Kidney (tissue), 14 donors: ENCODE measurements around the gene AFG1L. TPM values are rescaled to one million over a fixed set of nuclear protein-coding genes. Genes with fewer than 3 reads are reported as not detected.

Experiments used
- DNase-seq, 5 donors: peaks; one replicate each; pipeline ENCODE4 v3.0.0-alpha.2; 2013 to 2020
- FAIRE-seq: peaks from 2 replicates; lab custom pipeline; 2012; peaks lifted over from hg19 to GRCh38; lab: Jason Lieb, UNC
- H3K27ac ChIP-seq, 2 donors: one replicate each; pipeline ENCODE4 v1.7.0; 2013; ENCODE audit warnings: low read depth in 2 of 2, low read length in 2 of 2, inconsistent platforms in 1 of 2
- H3K27me3 ChIP-seq: one replicate; pipeline ENCODE4 v1.7.1; 2013; ENCODE audit warnings: low read length, inconsistent platforms; ENCODE audit not compliant: control insufficient read depth, insufficient read depth
- H3K36me3 ChIP-seq, 3 donors: one replicate each; pipeline versions ENCODE4 v1.7.0 to v1.7.1; 2013; ENCODE audit warnings: low read length in 3 of 3, control low read depth in 1 of 3, inconsistent platforms in 1 of 3; ENCODE audit not compliant: insufficient read depth in 3 of 3, control insufficient read depth in 2 of 3
- H3K4me1 ChIP-seq, 3 donors: one replicate each; pipeline versions ENCODE4 v1.7.0 to v1.7.1; 2013; ENCODE audit warnings: low read length in 3 of 3, inconsistent platforms in 1 of 3, low read depth in 1 of 3; ENCODE audit not compliant: control insufficient read depth in 2 of 3, insufficient read depth in 2 of 3
- H3K4me3 ChIP-seq, 3 donors: one replicate each; pipeline versions ENCODE4 v1.7.0 to v1.8.1; 2013; ENCODE audit warnings: low read length in 3 of 3, control low read depth in 1 of 3, inconsistent platforms in 1 of 3
- H3K9ac ChIP-seq, 3 donors: one replicate each; pipeline versions ENCODE4 v1.7.0 to v1.7.1; 2013; ENCODE audit warnings: low read length in 3 of 3, control low read depth in 1 of 3, inconsistent platforms in 1 of 3
- H3K9me3 ChIP-seq, 3 donors: one replicate each; pipeline versions ENCODE4 v1.7.0 to v1.7.1; 2013; ENCODE audit warnings: low read length in 3 of 3, control low read depth in 1 of 3, inconsistent platforms in 1 of 3; ENCODE audit not compliant: control insufficient read depth in 2 of 3, insufficient read depth in 1 of 3
- CTCF ChIP-seq: IDR thresholded peaks from 3 replicates; pipeline ENCODE4 v1.5.1; 2012; ENCODE audit warnings: mild to moderate bottlenecking, moderate library complexity, borderline replicate concordance; ENCODE audit not compliant: insufficient read depth; ENCODE audit errors: extremely low read depth
- intact Hi-C: fragments of 100-400 bp; cut with DNase I; formaldehyde crosslinking; loops from one replicate; pipeline ENCODE4 v1.11.1; 2022
- polyA plus RNA-seq: library from polyadenylated mRNA; stranded (reverse); fragments of 350-450 nt; fragmentation: Illumina TruSeq; extraction: RNeasy Lipid Tissue Mini Kit (QIAGEN cat#74804); gene quantifications from one replicate; pipeline ENCODE4 v1.2.3, GENCODE V29; 2014; ENCODE audit warnings: low read depth, low replicate concordance; ENCODE audit not compliant: insufficient read depth
- total RNA-seq: library from RNA; stranded (reverse); fragmentation: NEBNext Ultra II Directional; extraction: Animal tissue kit (Norgen Biotek cat#: 25700); gene quantifications from one replicate; pipeline ENCODE4 v1.2.1, GENCODE V29; 2021
- donor health status: control.
- donor health status: control.
- donor health status: control.
- donor health status: control.
- donor health status: control.
- donor health status: DM: yes; HTN: yes; CAD: no.
- donor health status: Normal renal cell carcinoma (clear cell type).

AFG1L gene
- total and polyA plus RNA-seq, 2 donors from 2014 or later, result 6.8 to 7.0 TPM

- DNase-seq (no peak), FAIRE-seq (no peak)
- Histone ChIP-seq H3K4me1 (no peaks in the 10 kb centered on the region), H3K36me3 (no peaks in the 10 kb centered on the region), H3K27me3 (no peaks in the 10 kb centered on the region), H3K9ac (no peak overlapping the region), H3K9me3 (no peaks in the 10 kb centered on the region), H3K27ac (no peak overlapping the region), H3K4me3 (no peak overlapping the region)
- intact Hi-C loops, result no loop called here
- no peak for TF ChIP-seq CTCF
These were observed 129.3 kb downstream of the AFG1L start for GRCh38 chr6:108423982-108424705.

GRCh38 chr6:108425428-108425827 lies 130.6 kb downstream of the AFG1L start:
- intact Hi-C loops, result no loop called here
- no peak overlapping the region for H3K4me3 ChIP-seq
- H3K4me1 ChIP-seq, result no peaks in the 10 kb centered on the region
- H3K27me3 ChIP-seq, result no peaks in the 10 kb centered on the region
- H3K9me3 ChIP-seq, result no peaks in the 10 kb centered on the region
- no peaks in the 10 kb centered on the region for H3K36me3 ChIP-seq
- no peak overlapping the region for H3K9ac ChIP-seq
- H3K27ac ChIP-seq, result no peak overlapping the region
- TF ChIP-seq CTCF, result no peak
- no peak for DNase-seq
- no peak for FAIRE-seq

- H3K9ac ChIP-seq, result no peak overlapping the region
- TF ChIP-seq CTCF, result no peak
- no peak overlapping the region for H3K27ac ChIP-seq
- H3K9me3 ChIP-seq, result no peaks in the 10 kb centered on the region
- H3K4me1 ChIP-seq, result no peaks in the 10 kb centered on the region
- FAIRE-seq, result no peak
- H3K27me3 ChIP-seq, result no peaks in the 10 kb centered on the region
- no peak for DNase-seq
- H3K36me3 ChIP-seq, result no peaks in the 10 kb centered on the region
- intact Hi-C loops, result no loop called here
- H3K4me3 ChIP-seq, result no peak overlapping the region
These were observed 137.3 kb downstream of the AFG1L start for GRCh38 chr6:108432143-108432542.
